Right cardiac atrium (tissue), 5 donors: ENCODE results near the gene AKAP13. TPM values are rescaled to one million over a fixed set of nuclear protein-coding genes. Genes with fewer than 3 reads are reported as not detected.

ENCODE experiments used
- ATAC-seq, 2 donors: fragments of 200-7000 bp; cut with Tn5 transposase; one replicate each; pipeline versions ENCODE4 v1.8.0 to v1.9.1; 2020; ENCODE audit warnings: moderate library complexity in 2 of 2, mild to moderate bottlenecking in 1 of 2
- DNase-seq, 3 donors: peaks; one replicate each; pipeline ENCODE4 v3.0.0-alpha.2; 2020
- H3K27ac ChIP-seq: one replicate; pipeline ENCODE4 v1.5.1; 2013; ENCODE audit warnings: mild to moderate bottlenecking, low read length, control low read depth, moderate library complexity
- H3K27me3 ChIP-seq: one replicate; pipeline ENCODE4 v1.6.1; 2013; ENCODE audit not compliant: control insufficient read depth, insufficient read depth
- H3K4me1 ChIP-seq: one replicate; pipeline ENCODE4 v1.6.1; 2013; ENCODE audit warnings: low read length; ENCODE audit not compliant: control insufficient read depth, insufficient read depth
- H3K4me3 ChIP-seq: one replicate; pipeline ENCODE4 v1.5.1; 2013; ENCODE audit warnings: low read length, control low read depth
- H3K9me3 ChIP-seq: one replicate; pipeline ENCODE4 v1.6.1; 2013; ENCODE audit warnings: low read length; ENCODE audit not compliant: control insufficient read depth
- WGBS: extraction: QIAGEN DNeasy Blood & Tissue Kit; methylation state at CpG from one replicate; pipeline ENCODE4 v1.1.7; 2013; 5-methylcytosine and 5-hydroxymethylcytosine counted together
- intact Hi-C, 4 donors: fragments of 100-400 bp; cut with DNase I; formaldehyde crosslinking; loops; one replicate each; pipeline versions ENCODE4 v1.11.0 to v1.14.0; 2022 to 2023
- polyA plus RNA-seq: library from polyadenylated mRNA; stranded (reverse); fragments of 200-250 nt; gene quantifications from one replicate; pipeline ENCODE4 v1.2.3, GENCODE V29; 2013
- total RNA-seq, 4 donors: library from RNA; stranded (reverse); fragmentation: NEBNext Ultra II Directional; extraction: Animal tissue kit (Norgen Biotek cat#: 25700); gene quantifications; one replicate each; pipeline ENCODE4 v1.2.1, GENCODE V29; 2021
- donor health status: healthy with polysubstance abuse.
- donor health status: DM: no; HTN: yes; CAD: no.
- donor health status: DM: no; HTN: no; CAD: no.
- donor health status: DM: no; HTN: yes; CAD: no; lungs with severe emphysema.
- donor health status: DM: yes; HTN: yes; CAD: no.

The AKAP13 gene
- total and polyA plus RNA-seq, 5 donors = 104 to 348 (median 250) TPM

DNA sequence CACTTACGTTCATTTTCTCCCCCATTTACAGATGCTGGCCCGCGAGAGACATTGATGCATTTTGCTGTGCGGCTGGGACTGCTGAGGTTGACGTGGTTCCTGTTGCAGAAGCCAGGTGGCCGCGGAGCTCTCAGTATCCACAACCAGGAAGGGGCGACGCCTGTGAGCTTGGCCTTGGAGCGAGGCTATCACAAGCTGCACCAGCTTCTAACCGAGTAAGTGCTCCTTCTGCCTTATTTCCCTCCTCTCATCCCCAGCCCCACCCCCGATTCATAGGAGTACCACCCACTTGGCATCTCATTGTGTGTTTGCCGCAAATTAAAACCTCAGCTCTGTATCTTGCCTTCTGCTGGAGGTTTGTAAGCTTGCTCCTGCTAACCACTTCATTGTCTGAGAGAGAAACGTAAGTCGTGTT, 163.3 kb downstream of the AKAP13 start:
- Histone ChIP-seq H3K4me3 (no peak overlapping the region), H3K27ac (peak overlapping the region; percentile 6), H3K27me3 (no peaks in the 10 kb centered on the region), H3K9me3 (no peaks in the 10 kb centered on the region), H3K4me1 (peaks cover 10% of the 10 kb centered on the region)
- intact Hi-C loops = no loop called here
- DNase-seq (peak; percentile 68 to 88 (median 79)), ATAC-seq (peak; percentile 77 to 80)
- 43% methylated on average over 15 of the region's 15 CpGs for WGBS

GRCh38 chr15:85545185-85545584, 164.8 kb downstream of the AKAP13 start:
- no peak for DNase-seq

GRCh38 chr15:85545752-85546151, 165.3 kb downstream of the AKAP13 start:
- no peaks in the 10 kb centered on the region for H3K27me3 ChIP-seq
- no peaks in the 10 kb centered on the region for H3K9me3 ChIP-seq
- H3K4me3 ChIP-seq = no peak overlapping the region
- peak; percentile 71 to 73 for ATAC-seq
- 64% methylated on average over 3 of the region's 3 CpGs for WGBS
- no peak overlapping the region for H3K27ac ChIP-seq
- intact Hi-C loops = no loop called here
- H3K4me1 ChIP-seq = peaks cover 10% of the 10 kb centered on the region
- no peak for DNase-seq

More at GRCh38 chr15:85545185-85545584, 164.8 kb downstream of the AKAP13 start:
- Histone ChIP-seq H3K27me3 (no peaks in the 10 kb centered on the region), H3K4me1 (peaks cover 9% of the 10 kb centered on the region), H3K9me3 (no peaks in the 10 kb centered on the region), H3K27ac (peak overlapping the region; percentile 60), H3K4me3 (no peak overlapping the region)
- peak; percentile 65 to 69 for ATAC-seq
- intact Hi-C loops = no loop called here
- 40% methylated on average over 1 of the region's 1 CpG for WGBS

DNA sequence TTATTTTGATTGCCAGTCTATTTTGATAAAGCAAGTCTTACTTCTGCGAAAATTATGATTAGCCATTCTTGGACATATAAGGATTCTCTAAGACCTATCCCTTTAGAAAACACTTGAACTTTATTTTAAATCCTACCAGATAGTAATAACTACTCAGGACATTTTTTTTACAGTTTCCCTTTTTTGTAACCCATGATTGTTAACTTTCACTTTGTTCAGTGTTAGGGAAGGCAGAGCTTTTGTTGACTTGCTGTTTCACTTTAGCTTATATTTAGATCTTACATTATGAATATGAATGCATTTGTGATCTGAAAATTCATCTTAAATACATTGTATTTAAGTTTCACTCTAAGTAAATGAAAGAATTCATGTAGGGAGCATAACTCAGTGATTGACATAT, 167.0 kb downstream of the AKAP13 start:
- 79% methylated on average over 1 of the region's 1 CpG for WGBS
- H3K27me3 ChIP-seq = no peaks in the 10 kb centered on the region
- H3K4me1 ChIP-seq = peaks cover 10% of the 10 kb centered on the region
- intact Hi-C loops = no loop called here
- DNase-seq (no peak), ATAC-seq (no peak)
- H3K4me3 ChIP-seq = no peak overlapping the region
- H3K27ac ChIP-seq = no peak overlapping the region
- no peaks in the 10 kb centered on the region for H3K9me3 ChIP-seq

- no peak overlapping the region for H3K27ac ChIP-seq
- intact Hi-C loops = no loop called here
- 69% methylated on average over 2 of the region's 2 CpGs for WGBS
Observed at GRCh38 chr15:85550283-85550682, 169.9 kb downstream of the AKAP13 start.

DNA sequence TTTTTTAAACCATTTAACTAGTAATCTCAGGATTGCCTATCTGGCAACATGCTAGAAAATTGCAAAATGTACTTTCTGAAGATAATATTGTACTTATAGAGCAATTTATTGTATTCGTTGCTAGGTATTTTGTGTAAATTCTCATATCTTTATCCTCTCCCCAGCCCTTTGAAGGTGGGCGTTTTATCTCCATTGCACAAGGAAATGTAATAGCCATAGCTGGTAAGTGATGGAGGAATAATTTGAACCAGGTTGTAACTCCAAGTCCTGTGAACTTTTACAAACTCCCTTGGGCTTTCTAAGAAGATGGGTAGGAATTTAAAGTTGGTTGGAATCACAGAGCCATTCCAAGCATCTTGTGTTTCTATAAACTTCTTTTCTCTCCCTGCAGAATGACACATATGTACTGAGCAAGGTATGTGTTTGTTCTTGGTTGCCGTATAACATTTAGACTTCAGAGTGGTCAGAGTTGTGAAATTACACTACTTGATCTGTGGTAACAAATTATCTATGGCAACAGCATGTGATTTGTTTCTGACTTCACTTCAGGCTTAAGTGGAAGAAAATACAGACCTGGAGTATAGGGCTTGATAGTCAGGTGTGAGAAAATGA, 170.9 kb downstream of the AKAP13 start:
- no peak for ATAC-seq
- Histone ChIP-seq H3K4me1 (peaks cover 3% of the 10 kb centered on the region), H3K27ac (no peak overlapping the region), H3K27me3 (no peaks in the 10 kb centered on the region), H3K4me3 (no peak overlapping the region), H3K9me3 (no peaks in the 10 kb centered on the region)
- no peak for DNase-seq
- intact Hi-C loops = no loop called here
- 55% methylated on average over 3 of the region's 3 CpGs for WGBS

More at GRCh38 chr15:85550283-85550682, 169.9 kb downstream of the AKAP13 start:
- no peak for DNase-seq
- H3K27me3 ChIP-seq = no peaks in the 10 kb centered on the region
- no peak for ATAC-seq
- no peak overlapping the region for H3K4me3 ChIP-seq
- H3K9me3 ChIP-seq = no peaks in the 10 kb centered on the region
- H3K4me1 ChIP-seq = peaks cover 3% of the 10 kb centered on the region

DNA sequence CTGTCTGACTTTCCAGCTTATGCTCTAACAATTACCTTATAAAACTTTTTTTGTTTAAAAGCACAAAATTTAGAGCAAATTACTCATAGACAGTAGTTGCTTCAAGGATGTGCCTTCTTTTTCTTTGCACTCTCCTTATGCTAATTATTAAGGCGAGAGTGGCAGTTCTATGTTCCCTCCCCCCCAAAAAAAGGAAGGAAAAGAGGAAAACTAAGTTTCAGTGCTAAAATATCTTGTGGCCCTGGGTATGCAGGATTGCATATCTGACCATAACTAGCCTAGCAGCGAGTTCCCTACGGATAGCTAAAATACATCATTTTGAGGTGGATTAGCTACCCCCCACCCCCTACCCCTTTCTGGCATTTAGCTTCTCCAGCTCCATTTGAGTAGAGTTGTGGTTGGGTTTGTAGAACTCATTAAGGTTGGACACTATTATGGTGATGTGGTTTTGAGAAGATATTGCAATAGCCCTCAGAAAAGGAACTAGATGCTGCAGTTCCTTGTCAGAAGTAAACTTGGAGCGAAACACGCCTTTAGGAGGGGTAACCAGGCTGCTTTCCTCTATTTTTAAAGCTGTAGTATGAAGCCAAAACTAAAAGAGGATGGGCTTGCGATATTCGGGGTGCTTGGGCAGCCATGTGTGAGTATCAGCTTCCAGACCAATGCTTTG, 174.6 kb downstream of the AKAP13 start:
- DNase-seq (no peak), ATAC-seq (no peak)
- no peak overlapping the region for H3K27ac ChIP-seq
- H3K4me1 ChIP-seq = peaks cover 2% of the 10 kb centered on the region
- no peaks in the 10 kb centered on the region for H3K27me3 ChIP-seq
- WGBS = 84% methylated on average over 7 of the region's 7 CpGs
- intact Hi-C loops = no loop called here
- H3K9me3 ChIP-seq = no peaks in the 10 kb centered on the region
- H3K4me3 ChIP-seq = no peak overlapping the region

DNA sequence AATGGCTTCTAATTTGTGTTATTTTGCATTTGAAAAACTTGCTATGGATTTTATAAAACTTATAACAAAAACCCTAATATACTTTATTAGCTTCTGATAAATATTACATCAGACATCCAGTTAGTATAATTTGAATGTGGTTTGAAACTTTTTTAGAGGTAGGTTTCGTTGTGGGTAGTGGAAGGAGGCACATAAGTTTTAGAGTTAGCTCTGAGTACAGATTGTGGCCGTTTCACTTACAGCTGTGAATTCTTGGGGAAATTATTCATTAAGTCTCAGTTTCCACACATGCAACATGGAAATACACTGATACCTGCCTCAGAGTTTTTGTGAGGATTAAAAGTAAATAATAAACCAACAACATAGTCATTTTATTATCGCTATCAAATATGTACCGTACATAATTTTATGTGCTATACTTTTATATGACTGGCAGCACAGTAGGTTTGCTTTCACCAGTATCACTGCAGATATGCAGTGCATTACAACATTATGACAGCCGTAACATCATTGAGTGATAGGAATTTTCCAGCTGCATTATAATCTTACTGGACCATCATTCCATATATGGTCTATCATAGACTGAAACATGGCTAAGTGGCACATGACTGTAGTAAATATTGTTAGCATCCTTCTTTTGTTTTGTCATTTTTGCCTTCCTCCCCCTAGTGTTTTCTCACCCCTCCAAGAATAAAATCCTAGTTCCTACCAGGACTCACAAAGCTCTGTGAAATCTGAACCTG, 175.6 kb downstream of the AKAP13 start:
- Histone ChIP-seq H3K27me3 (no peaks in the 10 kb centered on the region), H3K4me1 (no peaks in the 10 kb centered on the region), H3K27ac (no peak overlapping the region), H3K4me3 (no peak overlapping the region), H3K9me3 (no peaks in the 10 kb centered on the region)
- intact Hi-C loops = no loop called here
- no peak for DNase-seq
- ATAC-seq = no peak
- 81% methylated on average over 5 of the region's 5 CpGs for WGBS

GRCh38 chr15:85556618-85556895, 176.2 kb downstream of the AKAP13 start:
- H3K27ac ChIP-seq = no peak overlapping the region
- intact Hi-C loops = no loop called here
- H3K27me3 ChIP-seq = no peaks in the 10 kb centered on the region
- ATAC-seq (peak in 1 of 2 donors; percentile 46), DNase-seq (no peak)
- 92% methylated on average over 2 of the region's 2 CpGs for WGBS
- no peak overlapping the region for H3K4me3 ChIP-seq
- H3K9me3 ChIP-seq = no peaks in the 10 kb centered on the region
- H3K4me1 ChIP-seq = no peaks in the 10 kb centered on the region

DNA sequence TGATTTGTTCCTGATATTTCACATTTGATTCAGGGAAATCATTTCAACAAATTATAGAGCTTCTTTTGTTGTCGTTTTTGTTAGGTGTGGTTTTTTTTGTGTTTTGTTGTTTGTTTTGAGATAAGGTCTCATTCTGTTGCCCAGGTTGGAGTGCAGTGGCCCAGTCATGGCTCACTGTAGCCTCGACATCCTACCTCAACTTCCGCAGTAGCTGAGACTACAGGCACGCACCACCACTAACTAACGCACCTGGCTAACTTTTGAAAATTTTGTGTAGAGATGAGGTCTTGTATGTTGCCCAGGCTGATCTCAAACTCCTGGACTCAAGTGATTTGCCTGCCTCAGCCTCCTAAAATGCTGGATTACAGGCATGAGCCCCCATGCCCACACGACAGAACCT, 177.0 kb downstream of the AKAP13 start:
- no peaks in the 10 kb centered on the region for H3K27me3 ChIP-seq
- H3K9me3 ChIP-seq = no peaks in the 10 kb centered on the region
- intact Hi-C loops = no loop called here
- H3K27ac ChIP-seq = no peak overlapping the region
- 92% methylated on average over 6 of the region's 6 CpGs for WGBS
- ATAC-seq (no peak), DNase-seq (no peak)
- no peak overlapping the region for H3K4me3 ChIP-seq
- no peaks in the 10 kb centered on the region for H3K4me1 ChIP-seq

DNA sequence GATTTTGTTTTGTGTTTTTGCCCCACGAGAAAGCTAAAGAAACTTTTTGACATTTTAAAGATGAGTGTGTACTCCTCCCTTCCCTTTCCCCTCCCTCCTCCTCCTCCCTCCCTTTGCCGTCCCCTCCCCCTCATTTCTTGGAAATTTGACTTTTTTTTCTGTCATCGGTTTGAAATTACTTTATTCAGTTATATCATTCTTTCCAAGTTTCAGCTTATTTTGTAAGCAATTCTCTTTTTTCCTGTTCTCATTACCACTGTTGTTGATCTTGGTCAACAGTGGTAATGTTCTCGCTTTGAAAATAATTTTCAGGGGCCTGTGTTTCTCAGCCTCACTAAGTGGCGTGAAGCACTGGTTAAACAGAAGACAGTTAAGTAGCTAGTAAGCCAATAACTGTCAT, 178.4 kb downstream of the AKAP13 start:
- peak; percentile 52 to 54 for ATAC-seq
- DNase-seq = no peak
- intact Hi-C loops = no loop called here

More for the DNA sequence above, 178.4 kb downstream of the AKAP13 start:
- H3K4me1 ChIP-seq = no peaks in the 10 kb centered on the region
- WGBS = 40% methylated on average over 5 of the region's 5 CpGs
- H3K27ac ChIP-seq = no peak overlapping the region
- no peak overlapping the region for H3K4me3 ChIP-seq
- no peaks in the 10 kb centered on the region for H3K27me3 ChIP-seq
- H3K9me3 ChIP-seq = no peaks in the 10 kb centered on the region
